Measurements from ENCODE around the gene PXYLP1.

GRCh38 chr3:141250342-141250741, 18.7 kb downstream of the PXYLP1 start:
- TF ChIP-seq CTCF (IDR thresholded peaks at IDR 0.05) (no peak), POLR2A (IDR thresholded peaks at IDR 0.05) (no peak)

Data from thyroid gland (tissue), 4 donors.